Stimulated activated naive B cell treated with anti-CD40 and anti-IgM and Interleukin-4, amounts not matched to agents 10 μg/mL and 1 μg/mL and 100 μg/mL, for 72 hours (primary cell): Measurements from ENCODE around the gene TRAPPC4.

Experiments used
- ATAC-seq, 2 donors: fragments of 150-1000 bp; cut with Tn5 transposase; replicated peaks; 2 replicates each; pipeline ENCODE4 v1.10.0; 2021; ENCODE audit warnings: moderate library complexity in 1 of 2
- DNase-seq: peaks from one replicate; pipeline ENCODE4 v3.0.0; 2021
- H3K27ac Mint-ChIP-seq: one replicate; pipeline ENCODE4 v1.8.0; 2022; ENCODE audit warnings: mild to moderate bottlenecking, mixed read lengths
- H3K27me3 Mint-ChIP-seq, 2 donors: one replicate each; pipeline ENCODE4 v1.8.0; 2022; ENCODE audit warnings: mixed read lengths in 2 of 2
- H3K36me3 Mint-ChIP-seq, 2 donors: one replicate each; pipeline ENCODE4 v1.8.0; 2022; ENCODE audit warnings: mixed read lengths in 2 of 2, mild to moderate bottlenecking in 1 of 2
- H3K4me1 Mint-ChIP-seq, 2 donors: one replicate each; pipeline ENCODE4 v1.8.0; 2022; ENCODE audit warnings: mixed read lengths in 2 of 2, mild to moderate bottlenecking in 1 of 2
- H3K4me3 Mint-ChIP-seq, 2 donors: one replicate each; pipeline ENCODE4 v1.8.0; 2022; ENCODE audit warnings: mild to moderate bottlenecking in 2 of 2, mixed read lengths in 2 of 2, moderate library complexity in 1 of 2
- H3K9me3 Mint-ChIP-seq, 2 donors: one replicate each; pipeline ENCODE4 v1.8.0; 2022; ENCODE audit warnings: mixed read lengths in 2 of 2, mild to moderate bottlenecking in 1 of 2

The TRAPPC4 gene

DNA sequence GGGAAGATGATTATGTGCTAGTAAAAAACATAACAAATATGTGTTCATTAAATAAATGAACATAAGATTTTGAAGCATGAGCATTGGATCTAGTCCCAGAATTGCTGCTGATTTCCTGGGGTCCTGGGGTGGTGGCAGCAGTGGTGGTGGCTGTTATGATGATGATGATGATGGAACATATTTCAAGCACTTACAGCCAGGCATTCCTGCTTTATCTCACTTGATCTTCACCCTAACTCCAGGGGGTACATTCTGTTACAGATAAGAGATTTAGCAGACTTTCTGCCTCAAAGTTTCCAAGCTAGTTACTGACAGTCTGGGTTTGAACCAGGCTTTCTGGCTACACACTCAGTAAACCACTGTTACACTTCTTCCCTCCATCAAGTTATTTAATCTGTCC is 5.2 kb downstream of the TRAPPC4 start:
- DNase-seq (no peak), ATAC-seq (no peak)
- Mint-ChIP-seq H3K4me3 (no peak overlapping the region), H3K36me3 (peaks cover 34 to 55% of the 10 kb centered on the region in 2 donors), H3K27me3 (no peaks in the 10 kb centered on the region), H3K27ac (peak overlapping the region; percentile 31), H3K4me1 (peaks cover 27 to 35% of the 10 kb centered on the region in 2 donors), H3K9me3 (no peaks in the 10 kb centered on the region)

DNA sequence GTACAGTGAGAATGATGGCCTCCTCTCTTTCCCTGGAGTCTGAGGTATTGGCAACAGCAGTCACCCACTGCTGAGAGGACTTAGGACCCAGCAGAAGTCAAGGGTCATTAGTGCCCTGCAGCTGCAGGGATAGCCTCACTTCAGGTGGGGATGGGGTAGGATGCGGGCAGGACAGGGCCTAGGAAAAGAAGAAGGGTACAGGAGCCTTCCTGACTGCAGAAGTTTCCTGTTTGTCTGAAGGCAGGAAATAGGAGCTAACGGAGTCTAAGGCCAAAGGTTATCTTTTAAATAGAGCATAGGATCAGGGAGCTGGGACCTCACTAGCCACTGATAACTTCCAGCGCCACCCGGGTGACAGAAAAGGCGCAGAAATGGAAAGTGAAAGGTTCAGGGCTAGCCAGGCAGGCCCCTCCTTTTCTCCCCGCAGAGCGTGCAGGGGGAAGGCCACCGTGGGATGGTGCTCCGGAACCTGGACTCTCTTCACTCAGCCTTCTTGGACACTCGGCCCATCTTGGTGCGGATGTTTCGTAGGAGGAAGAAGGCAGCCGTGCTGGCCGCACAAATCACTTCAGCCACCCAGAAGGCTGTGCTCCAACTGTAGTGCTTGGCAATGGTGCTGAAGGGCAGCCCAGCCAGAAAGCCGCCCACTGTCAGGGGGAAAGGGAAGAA is 6.0 kb downstream of the TRAPPC4 start:
- Mint-ChIP-seq H3K27ac (peak overlapping the region; percentile 72), H3K9me3 (no peaks in the 10 kb centered on the region), H3K4me3 (no peak overlapping the region), H3K4me1 (peaks cover 33 to 43% of the 10 kb centered on the region in 2 donors), H3K36me3 (peaks cover 38 to 59% of the 10 kb centered on the region in 2 donors), H3K27me3 (no peaks in the 10 kb centered on the region)
- DNase-seq: no peak
- no peak for ATAC-seq

DNA sequence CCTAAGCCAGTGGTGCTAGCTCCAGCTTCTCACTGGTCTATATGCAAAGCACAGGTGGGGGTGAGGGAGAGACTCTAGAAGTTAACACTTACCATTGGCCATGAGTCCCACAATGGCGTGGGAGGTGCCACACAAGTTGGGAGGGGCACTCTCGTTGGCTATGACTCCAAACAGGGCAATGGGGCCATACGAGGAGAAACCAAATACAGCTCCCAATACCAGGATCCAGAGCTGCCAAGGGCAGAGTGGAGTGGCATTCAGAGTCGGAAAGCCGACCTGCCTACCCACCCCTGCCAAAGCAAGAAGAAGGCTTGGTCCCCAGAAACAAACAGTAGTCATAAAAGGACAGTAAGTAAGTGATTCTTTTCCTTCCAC is 6.5 kb downstream of the TRAPPC4 start:
- Mint-ChIP-seq H3K27me3 (no peaks in the 10 kb centered on the region), H3K27ac (no peak overlapping the region), H3K36me3 (peaks cover 36 to 56% of the 10 kb centered on the region in 2 donors), H3K9me3 (no peaks in the 10 kb centered on the region), H3K4me1 (peaks cover 35 to 43% of the 10 kb centered on the region in 2 donors), H3K4me3 (no peak overlapping the region)
- DNase-seq (no peak), ATAC-seq (no peak)

GRCh38 chr11:119025541-119025940 is 7.0 kb downstream of the TRAPPC4 start:
- H3K27me3 Mint-ChIP-seq: no peaks in the 10 kb centered on the region
- peaks cover 35 to 55% of the 10 kb centered on the region in 2 donors for H3K36me3 Mint-ChIP-seq
- peak overlapping the region; percentile 56 for H3K27ac Mint-ChIP-seq
- ATAC-seq (no peak), DNase-seq (no peak)
- no peaks in the 10 kb centered on the region for H3K9me3 Mint-ChIP-seq
- H3K4me1 Mint-ChIP-seq: peaks cover 34 to 40% of the 10 kb centered on the region in 2 donors
- H3K4me3 Mint-ChIP-seq: no peak overlapping the region

DNA sequence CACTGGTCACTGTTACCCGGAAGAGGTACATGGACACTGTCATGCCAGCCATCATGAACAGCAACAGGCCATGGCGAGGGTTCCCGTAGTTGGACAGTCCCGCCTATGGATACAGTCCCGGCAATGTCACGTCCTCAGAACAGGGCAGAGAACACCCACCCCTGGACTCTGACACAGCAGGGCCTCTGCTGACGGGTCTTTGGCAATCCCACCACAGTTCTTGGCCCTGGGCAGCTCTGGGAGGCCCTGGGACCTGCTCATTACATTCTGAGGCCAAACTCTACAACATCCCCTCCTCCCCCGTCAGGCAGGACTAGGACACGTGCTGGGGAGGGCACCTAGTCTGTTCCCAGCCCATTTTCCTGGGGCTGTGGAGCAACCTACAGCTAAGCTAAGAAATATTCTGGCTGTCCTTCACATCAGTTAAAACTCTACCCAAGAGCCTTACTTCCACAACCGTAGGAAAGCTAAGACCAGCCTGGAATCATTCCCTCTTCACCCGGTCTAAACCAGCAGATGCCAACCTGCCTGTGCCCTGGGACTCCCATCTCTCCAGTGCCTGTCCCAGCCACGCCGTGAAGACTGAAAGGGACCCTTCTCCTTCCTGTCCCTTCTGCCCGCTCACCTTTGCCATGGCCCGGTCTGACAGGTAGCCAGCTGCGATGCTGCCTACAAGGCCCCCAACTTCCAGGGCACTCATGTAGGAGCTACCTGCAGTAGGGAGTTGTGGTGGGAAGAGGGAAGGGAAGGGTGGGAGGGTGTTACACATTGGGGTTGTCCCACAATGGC is 7.6 kb downstream of the TRAPPC4 start:
- Mint-ChIP-seq H3K36me3 (peaks cover 35 to 54% of the 10 kb centered on the region in 2 donors), H3K4me1 (peaks cover 34 to 40% of the 10 kb centered on the region in 2 donors), H3K9me3 (no peaks in the 10 kb centered on the region), H3K27me3 (no peaks in the 10 kb centered on the region), H3K4me3 (no peak overlapping the region), H3K27ac (no peak overlapping the region)
- DNase-seq (no peak), ATAC-seq (no peak)

DNA sequence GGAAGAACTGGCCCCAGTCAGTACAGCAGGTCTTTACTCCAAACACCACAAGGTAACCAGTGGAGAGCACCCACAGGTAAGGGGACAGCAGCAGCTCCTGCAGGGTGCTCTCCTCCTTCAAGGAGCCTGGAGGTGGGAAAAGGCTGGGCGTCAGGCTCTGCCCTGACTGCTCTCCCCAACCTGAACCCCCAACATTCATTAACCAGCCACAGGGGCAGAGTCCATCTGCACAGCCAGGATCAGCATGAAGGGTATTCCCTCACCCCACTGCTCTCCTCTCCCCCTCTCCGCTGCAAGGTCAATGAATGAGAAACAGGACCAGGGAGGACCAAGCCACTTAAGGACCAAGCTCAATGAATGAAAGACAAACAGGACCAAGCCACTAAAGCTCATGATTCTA is 8.4 kb downstream of the TRAPPC4 start:
- Mint-ChIP-seq H3K4me1 (peaks cover 36 to 40% of the 10 kb centered on the region in 2 donors), H3K36me3 (peaks cover 34 to 46% of the 10 kb centered on the region in 2 donors)

GRCh38 chr11:119027561-119028345 is 9.2 kb downstream of the TRAPPC4 start:
- no peak overlapping the region for H3K27ac Mint-ChIP-seq
- H3K27me3 Mint-ChIP-seq: no peaks in the 10 kb centered on the region
- H3K4me1 Mint-ChIP-seq: peaks cover 36 to 40% of the 10 kb centered on the region in 2 donors
- DNase-seq: no peak
- H3K36me3 Mint-ChIP-seq: peaks cover 28 to 46% of the 10 kb centered on the region in 2 donors
- no peak overlapping the region for H3K4me3 Mint-ChIP-seq
- H3K9me3 Mint-ChIP-seq: no peaks in the 10 kb centered on the region
- no peak for ATAC-seq

More for the DNA sequence above, 8.4 kb downstream of the TRAPPC4 start:
- Mint-ChIP-seq H3K27ac (no peak overlapping the region), H3K27me3 (no peaks in the 10 kb centered on the region), H3K4me3 (no peak overlapping the region), H3K9me3 (no peaks in the 10 kb centered on the region)
- ATAC-seq (no peak), DNase-seq (no peak)

DNA sequence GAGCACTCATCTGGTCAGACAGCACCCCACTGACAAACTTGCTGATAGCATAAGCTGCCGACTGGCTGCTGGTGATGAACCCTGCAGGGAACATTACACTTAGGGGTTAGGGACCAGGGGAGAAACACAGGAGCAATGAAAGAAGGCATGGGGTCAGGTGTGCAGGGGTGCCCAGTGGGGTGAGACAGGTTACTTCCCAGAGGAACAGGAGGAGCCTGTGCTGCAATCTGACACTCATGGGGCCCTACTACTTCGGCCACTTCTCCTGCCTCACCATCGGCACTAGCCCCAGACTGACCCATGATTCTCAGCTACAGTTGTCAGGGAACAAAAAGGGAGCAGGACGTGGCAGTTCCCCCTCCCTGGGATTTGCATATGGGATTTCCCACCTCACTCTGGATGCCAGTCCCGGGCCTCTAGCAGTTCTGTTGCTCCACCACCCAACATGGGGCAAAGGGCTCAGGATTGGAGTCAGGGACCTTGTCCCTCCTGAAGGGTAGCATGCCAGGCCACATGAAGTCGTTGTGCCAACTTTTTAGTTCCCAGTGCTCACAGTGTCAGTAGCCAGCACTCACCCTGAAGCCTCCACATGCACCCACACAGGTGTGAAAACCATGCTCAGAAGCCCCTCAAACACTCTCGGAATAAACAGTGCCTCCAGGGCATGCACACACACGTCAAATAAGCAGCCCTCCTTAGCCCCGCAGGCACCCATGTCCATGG is 9.9 kb downstream of the TRAPPC4 start:
- no peak for DNase-seq

DNA sequence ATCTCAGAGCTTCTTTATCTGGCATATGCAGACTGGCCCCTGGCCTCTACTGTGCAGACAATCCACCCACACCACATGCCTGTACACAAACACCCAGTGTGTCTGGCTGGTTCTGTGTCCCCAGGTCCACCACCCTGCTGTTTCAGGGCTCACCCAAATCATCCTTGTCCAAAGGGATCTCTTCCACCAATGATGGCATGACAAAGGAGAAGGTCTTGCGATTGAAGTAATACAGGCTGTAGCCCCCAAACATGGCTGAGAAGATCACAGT is 10.4 kb downstream of the TRAPPC4 start:
- Mint-ChIP-seq H3K27me3 (no peaks in the 10 kb centered on the region), H3K27ac (no peak overlapping the region), H3K36me3 (peaks cover 23 to 35% of the 10 kb centered on the region in 2 donors), H3K4me1 (peaks cover 29 to 34% of the 10 kb centered on the region in 2 donors), H3K4me3 (no peak overlapping the region), H3K9me3 (no peaks in the 10 kb centered on the region)
- no peak for ATAC-seq
- DNase-seq: no peak

More for the DNA sequence above, 9.9 kb downstream of the TRAPPC4 start:
- Mint-ChIP-seq H3K9me3 (no peaks in the 10 kb centered on the region), H3K27me3 (no peaks in the 10 kb centered on the region), H3K27ac (no peak overlapping the region), H3K4me1 (peaks cover 34% of the 10 kb centered on the region in 2 donors), H3K4me3 (no peak overlapping the region), H3K36me3 (peaks cover 24 to 40% of the 10 kb centered on the region in 2 donors)
- no peak for ATAC-seq

DNA sequence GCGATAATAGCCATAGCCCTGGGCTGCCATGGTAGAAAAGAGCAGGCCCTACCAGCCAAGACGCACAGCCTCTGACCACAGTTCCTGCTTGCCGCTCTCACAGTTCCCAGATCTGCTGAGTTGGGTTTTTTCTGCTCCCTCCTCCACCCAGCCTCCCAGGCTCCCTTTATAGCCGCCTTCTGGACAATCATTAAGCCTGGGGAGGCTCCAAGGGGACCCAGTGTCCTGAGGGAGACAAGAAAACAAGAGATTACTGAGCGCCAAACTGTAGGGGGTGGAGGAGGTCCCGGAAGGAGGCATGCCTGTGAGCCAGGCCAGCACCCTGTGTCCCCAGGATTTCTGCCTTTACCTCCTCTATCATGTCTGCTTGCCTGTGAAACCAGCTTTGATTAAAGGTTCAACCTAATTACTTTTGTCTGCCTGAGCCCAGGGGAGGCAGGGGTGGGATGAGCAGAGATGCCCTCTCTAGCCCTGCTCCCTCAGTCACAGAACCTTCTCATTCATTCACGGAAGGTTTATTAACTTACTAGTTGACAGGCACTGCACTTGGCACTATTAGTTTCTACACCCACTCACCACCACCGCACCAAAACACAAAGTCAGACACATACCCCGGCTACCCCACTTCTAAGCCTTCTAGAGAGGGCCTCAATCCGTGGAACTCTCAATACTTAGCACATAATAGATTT is 10.9 kb downstream of the TRAPPC4 start:
- H3K27ac Mint-ChIP-seq: no peak overlapping the region
- DNase-seq: no peak
- peaks cover 29 to 31% of the 10 kb centered on the region in 2 donors for H3K4me1 Mint-ChIP-seq
- no peaks in the 10 kb centered on the region for H3K9me3 Mint-ChIP-seq
- peak overlapping the region; percentile 88 to 89 for H3K4me3 Mint-ChIP-seq
- peak; percentile 8 to 37 for ATAC-seq
- H3K27me3 Mint-ChIP-seq: no peaks in the 10 kb centered on the region
- H3K36me3 Mint-ChIP-seq: peaks cover 21 to 31% of the 10 kb centered on the region in 2 donors

GRCh38 chr11:119030029-119030328 is 11.4 kb downstream of the TRAPPC4 start:
- no peaks in the 10 kb centered on the region for H3K9me3 Mint-ChIP-seq
- peaks cover 18 to 26% of the 10 kb centered on the region in 2 donors for H3K36me3 Mint-ChIP-seq
- no peak for DNase-seq
- peak; percentile 7 to 18 for ATAC-seq
- H3K27ac Mint-ChIP-seq: peak overlapping the region; percentile 89
- H3K4me3 Mint-ChIP-seq: peak overlapping the region; percentile 88 to 89
- H3K27me3 Mint-ChIP-seq: no peaks in the 10 kb centered on the region
- H3K4me1 Mint-ChIP-seq: peaks cover 28 to 29% of the 10 kb centered on the region in 2 donors

DNA sequence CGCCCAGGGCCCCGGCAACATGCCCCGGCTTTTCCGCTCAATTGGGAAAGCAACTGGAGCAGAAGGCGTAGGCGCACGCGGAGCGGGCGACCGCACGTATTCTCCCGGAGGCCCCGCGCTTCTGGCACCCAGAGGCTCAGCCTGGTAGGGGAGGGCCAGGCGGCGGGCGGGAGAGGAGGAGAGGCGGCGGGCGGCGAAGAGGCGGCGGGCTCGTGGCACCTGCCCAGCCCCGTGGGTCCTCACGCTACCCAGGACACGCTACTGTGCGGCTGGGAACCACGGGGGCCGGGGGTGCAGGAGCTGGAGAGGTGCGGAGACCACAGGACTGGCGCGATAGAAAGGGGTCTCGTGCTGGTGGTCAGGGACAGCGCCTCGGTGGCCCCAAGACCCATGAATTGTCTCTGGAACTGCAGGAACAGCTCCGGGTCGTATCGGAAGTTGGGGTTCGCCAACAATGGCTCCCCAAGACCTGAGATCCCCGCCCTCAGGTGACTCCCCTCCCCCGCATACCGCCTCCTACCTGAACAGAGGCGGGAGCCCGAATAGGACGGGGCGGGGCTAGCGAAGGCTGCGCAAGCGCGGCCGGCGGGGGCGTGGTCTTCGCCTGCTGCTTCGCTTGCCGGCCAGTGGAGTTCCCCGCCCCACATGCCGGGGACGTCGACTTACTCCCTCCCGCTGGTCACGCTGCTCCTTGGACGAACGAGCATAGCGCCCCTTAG is 11.9 kb downstream of the TRAPPC4 start, which contains the start of gene SLC37A4:
Gene SLC37A4, minus strand, starts transcription at position 549 of the 719 bp plus-strand sequence.
- Mint-ChIP-seq H3K9me3 (no peaks in the 10 kb centered on the region), H3K27ac (peak within 1 kb of the TSS; percentile 89), H3K4me3 (peak within 1 kb of the TSS; percentile 88 to 89), H3K4me1 (peaks cover 23 to 24% of the 10 kb centered on the region in 2 donors), H3K27me3 (no peaks in the 10 kb centered on the region), H3K36me3 (peaks cover 13 to 21% of the 10 kb centered on the region in 2 donors)
- DNase-seq (peak; percentile 95), ATAC-seq (peak; percentile 88 to 94)

- ATAC-seq (no peak), DNase-seq (no peak)
- Mint-ChIP-seq H3K36me3 (peaks cover 10 to 13% of the 10 kb centered on the region in 2 donors), H3K27me3 (no peaks in the 10 kb centered on the region), H3K9me3 (no peaks in the 10 kb centered on the region), H3K27ac (no peak overlapping the region), H3K4me1 (peaks cover 22 to 23% of the 10 kb centered on the region in 2 donors), H3K4me3 (no peak overlapping the region)
Measured at GRCh38 chr11:119031912-119032280, 13.3 kb downstream of the TRAPPC4 start.
